SHP77 treated with DMSO at 0.1 percent for 48 hours (cell line): ENCODE measurements around the gene C19orf25.

Experiments used
- DNase-seq: peaks from one replicate; lab custom pipeline; 2025; lab: John Stamatoyannopoulos, UW

Gene C19orf25

DNA sequence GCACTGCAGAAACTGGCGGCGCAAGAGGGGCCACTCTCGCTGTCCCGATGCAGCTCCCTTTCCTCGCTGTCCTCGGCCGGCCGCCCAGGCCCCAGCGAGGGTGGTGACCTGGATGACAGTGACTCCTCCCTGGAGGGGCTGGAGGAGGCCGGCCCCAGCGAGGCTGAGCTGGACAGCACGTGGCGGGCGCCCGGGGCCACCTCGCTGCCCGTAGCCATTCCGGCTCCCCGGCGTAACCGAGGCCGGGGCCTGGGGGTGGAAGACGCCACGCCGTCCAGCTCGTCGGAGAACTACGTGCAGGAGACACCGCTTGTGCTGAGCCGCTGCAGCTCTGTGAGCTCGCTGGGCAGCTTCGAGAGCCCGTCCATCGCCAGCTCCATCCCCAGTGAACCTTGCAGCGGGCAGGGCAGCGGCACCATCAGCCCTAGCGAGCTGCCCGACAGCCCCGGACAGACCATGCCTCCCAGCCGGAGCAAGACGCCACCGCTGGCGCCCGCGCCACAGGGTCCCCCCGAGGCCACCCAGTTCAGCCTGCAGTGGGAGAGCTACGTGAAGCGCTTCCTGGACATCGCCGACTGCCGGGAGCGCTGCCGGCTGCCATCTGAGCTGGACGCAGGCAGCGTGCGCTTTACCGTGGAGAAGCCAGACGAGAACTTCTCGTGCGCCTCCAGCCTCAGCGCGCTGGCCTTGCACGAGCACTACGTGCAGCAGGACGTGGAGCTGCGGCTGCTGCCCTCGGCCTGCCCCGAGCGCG lies 12.4 kb downstream of the C19orf25 start:
- no peak for DNase-seq

DNA sequence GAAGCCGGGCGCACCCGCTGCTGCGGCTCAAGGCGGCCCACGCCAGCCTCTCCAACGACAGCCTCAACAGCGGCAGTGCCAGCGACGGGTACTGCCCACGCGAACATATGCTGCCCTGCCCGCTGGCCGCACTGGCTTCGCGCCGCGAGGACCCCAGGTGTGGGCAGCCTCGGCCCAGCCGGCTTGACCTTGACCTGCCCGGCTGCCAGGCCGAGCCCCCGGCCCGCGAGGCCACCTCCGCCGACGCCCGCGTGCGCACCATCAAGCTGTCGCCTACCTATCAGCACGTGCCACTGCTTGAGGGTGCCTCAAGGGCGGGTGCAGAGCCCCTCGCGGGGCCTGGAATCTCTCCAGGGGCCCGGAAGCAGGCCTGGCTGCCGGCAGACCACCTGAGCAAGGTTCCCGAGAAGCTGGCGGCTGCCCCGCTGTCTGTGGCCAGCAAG lies 13.0 kb downstream of the C19orf25 start:
- DNase-seq: no peak

DNA sequence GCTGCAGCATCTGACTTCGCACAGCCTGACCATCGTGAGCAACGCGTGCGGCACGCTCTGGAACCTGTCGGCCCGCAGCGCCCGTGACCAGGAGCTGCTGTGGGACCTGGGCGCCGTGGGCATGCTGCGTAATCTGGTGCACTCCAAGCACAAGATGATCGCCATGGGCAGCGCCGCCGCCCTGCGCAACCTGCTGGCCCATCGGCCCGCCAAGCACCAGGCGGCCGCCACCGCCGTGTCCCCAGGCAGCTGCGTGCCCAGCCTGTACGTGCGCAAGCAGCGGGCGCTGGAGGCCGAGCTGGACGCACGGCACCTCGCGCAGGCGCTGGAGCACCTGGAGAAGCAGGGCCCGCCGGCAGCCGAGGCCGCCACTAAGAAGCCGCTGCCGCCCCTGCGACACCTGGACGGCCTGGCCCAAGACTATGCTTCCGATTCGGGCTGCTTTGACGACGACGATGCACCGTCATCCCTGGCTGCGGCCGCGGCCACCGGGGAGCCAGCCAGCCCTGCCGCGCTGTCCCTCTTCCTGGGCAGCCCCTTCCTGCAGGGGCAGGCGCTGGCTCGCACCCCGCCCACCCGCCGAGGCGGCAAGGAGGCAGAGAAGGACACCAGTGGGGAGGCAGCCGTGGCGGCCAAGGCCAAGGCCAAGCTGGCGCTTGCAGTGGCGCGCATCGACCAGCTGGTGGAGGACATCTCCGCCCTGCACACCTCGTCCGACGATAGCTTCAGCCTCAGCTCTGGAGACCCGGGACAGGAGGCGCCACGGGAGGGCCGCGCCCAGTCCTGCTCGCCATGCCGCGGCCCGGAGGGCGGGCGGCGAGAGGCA lies 13.6 kb downstream of the C19orf25 start:
- no peak for DNase-seq

DNA sequence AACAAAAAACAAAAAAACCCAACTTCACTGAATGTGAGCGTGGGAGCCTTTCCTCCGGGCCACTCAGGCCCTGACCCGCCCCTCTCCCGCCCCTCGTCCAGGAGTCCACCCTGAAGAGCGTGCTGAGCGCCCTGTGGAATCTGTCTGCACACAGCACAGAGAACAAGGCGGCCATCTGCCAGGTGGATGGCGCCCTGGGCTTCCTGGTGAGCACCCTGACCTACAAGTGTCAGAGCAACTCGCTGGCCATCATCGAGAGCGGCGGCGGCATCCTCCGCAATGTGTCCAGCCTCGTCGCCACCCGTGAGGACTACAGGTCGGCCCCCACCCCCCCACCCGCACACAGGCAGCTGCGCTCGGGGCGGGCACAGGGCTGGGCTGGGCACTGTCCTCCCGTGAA lies 17.2 kb downstream of the C19orf25 start:
- no peak for DNase-seq

DNA sequence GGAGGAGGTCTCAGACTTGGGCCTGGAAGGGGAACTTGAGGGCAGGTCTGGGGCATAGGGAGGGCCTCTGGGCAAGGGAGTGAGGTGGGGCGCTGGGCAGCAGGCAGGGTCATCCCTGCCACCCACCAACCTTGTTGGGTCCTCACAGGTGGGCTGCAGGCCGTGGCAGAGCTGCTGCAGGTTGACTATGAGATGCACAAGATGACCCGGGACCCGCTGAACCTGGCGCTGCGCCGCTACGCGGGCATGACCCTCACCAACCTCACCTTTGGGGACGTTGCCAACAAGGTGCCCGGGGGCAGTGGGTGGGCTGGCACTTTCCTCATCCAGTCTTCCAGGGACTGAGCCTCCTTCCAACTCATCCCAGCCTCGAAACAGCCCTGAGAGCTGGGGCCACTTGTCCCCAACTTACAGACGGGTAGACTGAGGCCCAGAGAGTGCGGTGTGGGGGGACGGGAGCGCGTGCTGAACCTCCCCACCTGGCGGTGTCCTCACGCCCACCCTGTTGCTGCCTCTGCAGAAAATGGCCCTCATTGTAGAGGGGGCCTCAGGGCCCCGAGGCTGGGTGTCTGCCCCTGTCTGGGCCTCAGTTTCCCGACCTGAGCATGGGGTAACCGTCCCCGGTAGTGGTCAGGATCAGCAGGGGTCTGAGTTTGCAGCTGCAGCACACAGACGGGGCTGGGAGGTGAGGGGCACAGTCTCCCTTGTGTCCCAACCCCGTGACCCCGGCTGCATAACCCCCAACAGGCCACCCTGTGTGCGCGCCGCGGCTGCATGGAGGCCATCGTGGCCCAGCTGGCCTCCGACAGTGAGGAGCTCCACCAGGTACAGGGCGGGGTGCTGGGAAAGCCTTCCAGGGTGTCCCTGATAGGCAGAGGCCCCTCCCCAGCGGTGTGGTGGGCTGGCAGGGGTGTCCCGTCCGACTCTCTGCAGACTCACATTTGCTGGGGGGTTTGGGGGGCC lies 18.7 kb downstream of the C19orf25 start:
- no peak for DNase-seq

DNA sequence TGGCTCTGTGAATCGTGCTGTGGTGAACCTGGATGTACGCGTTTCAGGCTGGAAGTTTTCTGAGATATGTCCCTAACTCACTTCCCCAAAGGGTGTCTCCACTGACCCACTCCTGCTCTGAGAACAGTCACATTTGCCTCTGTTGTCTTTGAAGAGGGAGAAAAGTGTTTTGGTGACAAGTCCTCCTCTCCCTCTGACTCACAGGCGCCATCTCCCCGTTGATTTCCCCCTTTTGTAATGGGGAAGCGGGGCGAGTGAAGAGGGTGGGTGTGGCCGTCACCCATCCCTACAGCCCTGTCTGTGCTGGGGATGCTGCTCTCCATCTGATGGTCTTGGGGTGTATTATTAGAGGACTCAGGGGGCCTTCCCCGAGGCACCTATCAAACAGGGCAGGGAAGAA lies 19.5 kb downstream of the C19orf25 start:
- DNase-seq: no peak

DNA sequence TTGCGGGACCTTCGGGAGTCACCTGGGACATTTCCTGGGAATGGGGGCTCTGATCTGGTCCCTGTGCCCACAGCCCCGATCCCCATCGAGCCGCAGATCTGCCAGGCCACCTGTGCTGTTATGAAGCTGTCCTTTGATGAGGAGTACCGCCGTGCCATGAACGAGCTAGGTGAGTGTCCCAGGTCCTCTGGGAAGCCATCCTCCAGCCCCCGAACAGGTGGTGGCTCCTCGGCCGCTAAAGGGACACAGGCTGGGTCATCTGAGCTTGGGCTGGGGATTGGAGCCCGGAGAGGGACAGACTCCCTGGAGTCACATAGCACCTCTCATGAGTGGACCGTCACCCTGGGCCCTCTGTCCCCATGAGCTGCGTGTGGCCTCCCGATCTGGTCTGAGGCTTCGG lies 21.1 kb downstream of the C19orf25 start:
- DNase-seq: no peak

DNA sequence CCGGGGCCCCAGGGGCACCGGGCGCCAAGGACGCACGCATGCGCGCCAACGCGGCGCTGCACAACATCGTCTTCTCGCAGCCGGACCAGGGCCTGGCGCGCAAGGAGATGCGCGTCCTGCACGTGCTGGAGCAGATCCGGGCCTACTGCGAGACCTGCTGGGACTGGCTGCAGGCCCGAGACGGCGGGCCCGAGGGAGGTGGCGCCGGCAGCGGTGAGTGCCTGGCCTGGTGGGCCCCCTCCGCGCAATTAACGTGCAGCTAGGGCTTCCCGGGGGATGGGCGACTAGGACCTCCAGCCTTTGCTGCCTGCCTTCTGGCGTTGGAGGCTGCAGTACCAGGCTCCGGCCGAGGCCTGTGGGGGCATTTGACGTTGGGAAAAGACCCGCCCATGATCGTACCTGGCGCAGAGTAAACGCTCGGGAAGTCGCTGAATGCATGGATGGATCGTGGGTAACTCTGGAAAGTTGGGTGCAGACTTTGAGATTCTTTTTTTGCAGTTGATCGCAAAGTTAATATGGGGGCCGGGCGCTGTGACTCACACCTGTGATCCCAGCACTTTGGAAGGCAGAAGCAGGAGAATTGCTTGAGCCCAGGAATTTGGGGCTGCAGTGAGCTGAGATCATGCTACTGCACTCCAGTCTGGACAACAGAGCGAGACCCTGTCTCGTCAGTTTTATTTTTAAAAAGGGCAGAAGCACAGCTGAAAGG lies 21.8 kb downstream of the C19orf25 start:
- no peak for DNase-seq

DNA sequence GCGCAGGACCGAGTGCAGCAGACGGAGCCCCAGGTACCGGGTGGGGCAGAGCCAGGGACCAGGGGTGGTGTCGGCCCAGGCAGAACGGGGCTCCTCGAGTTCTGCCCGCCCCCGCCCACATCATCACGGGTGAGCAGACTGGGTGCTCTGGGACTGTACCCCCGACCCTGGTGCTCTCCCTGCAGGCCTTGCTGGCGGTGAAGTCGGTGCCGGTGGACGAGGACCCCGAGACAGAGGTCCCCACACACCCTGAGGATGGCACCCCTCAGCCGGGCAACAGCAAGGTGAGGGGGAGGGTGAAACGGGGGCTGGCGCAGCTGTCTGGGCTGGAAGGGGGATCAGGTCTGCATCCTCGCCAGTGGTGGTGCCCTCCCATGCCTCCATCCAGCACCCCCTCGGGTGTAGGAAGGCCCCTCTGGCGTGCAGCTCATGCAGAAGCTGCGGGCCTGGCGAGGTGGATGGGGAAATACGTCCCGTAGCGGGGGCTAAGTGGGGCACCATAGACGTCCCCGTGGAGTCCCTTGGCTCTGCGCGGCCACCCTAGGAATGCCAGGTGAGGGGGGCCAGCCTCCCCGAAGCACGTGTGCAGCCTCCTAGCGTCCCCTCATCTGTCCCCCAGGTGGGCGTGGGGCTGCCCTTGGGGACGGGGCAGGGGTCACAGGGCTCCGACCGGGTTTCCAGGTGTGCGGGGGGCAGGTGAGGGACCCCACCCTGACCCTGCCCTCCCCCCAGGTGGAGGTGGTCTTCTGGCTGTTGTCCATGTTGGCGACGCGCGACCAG lies 22.7 kb downstream of the C19orf25 start:
- no peak for DNase-seq

DNA sequence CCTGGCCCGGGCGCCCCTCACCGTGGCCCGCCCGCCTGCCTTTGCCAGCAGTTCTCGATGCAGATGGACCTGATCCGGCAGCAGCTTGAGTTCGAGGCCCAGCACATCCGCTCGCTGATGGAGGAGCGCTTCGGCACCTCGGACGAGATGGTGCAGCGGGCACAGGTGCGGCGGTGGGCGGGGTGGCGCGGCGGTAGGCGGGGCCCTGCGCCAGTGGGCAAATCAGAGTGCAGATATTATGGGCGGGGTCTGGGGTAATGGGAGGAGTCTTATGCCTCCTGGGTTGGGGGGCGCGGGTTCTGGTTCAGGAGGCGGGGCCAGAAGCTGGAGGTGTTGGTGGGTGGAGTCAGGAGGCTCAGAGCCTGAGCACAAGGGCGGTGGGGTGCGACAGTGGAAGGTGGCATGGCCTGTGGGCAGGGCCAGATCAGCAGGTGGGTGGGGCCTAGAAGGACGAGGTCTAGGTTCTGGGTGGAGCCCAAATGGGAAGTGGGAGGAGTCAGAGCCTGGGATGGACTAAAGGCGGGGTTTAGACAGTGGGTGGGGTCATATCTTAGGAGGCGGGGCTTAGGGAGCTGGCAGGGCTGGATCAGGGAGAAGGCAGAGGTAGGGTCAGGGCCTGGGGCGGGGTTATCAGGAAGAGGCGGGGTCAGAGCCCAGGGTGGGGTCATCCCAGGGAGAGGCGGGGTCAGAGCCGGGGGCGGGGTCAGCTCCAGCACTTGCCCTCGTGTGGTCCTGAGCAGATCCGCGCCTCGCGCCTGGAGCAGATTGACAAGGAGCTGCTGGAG lies 23.5 kb downstream of the C19orf25 start:
- peak; percentile 46 for DNase-seq

DNA sequence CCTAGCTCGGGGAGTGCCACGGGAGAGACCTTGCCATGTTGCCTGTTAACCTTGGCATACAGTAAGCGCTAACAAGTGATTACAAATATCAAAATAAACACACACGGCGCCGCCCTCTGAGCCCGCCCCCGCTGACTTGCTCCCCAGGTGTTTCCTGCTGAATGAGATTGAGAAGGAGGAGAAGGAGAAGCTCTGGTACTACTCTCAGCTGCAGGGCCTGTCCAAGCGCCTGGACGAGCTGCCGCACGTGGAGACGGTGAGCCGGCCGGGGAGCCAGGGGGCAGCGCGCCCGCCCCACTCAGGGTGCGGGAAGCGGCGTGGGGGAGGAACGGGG lies 24.0 kb downstream of the C19orf25 start:
- DNase-seq: no peak

DNA sequence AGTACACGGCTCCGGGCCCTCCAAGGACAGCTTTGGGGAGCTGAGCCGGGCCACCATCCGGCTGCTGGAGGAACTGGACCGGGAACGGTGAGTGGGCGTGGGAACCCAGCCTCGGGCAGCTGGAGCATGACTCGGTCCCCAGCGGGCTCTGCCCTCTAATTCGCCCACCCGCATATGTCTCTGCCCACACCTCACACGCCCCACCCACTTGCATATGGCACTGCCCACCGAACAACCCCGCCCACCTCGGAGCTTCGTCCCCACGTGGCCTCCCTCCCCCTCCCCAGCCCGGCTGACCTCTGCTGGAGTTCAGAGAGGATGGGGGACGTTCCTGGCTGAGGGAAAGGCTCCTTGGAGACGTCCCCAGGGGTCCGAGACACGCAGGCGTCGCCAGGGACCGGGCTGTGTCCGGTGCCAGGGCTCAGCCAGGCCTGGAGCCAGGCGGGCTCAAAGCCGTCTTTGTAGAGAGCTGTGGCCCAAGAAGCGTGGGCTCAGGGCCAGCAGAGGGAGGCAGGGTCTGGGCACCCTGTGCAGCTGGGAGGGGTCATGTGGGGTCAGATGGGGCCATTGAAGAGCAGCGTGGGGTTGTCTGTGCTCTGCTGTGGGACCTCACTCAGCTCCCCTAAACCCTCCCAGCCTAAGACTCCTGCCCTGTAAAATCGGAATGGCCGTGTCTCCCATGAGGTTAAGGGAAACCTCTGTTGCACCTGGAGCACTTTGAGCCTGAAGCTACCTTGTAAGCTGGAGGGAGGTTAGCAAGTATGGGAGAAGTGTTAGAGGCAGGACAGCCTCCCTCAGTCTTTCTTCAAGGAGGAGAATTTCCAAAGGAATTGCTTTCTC lies 25.3 kb downstream of the C19orf25 start:
- DNase-seq: no peak

DNA sequence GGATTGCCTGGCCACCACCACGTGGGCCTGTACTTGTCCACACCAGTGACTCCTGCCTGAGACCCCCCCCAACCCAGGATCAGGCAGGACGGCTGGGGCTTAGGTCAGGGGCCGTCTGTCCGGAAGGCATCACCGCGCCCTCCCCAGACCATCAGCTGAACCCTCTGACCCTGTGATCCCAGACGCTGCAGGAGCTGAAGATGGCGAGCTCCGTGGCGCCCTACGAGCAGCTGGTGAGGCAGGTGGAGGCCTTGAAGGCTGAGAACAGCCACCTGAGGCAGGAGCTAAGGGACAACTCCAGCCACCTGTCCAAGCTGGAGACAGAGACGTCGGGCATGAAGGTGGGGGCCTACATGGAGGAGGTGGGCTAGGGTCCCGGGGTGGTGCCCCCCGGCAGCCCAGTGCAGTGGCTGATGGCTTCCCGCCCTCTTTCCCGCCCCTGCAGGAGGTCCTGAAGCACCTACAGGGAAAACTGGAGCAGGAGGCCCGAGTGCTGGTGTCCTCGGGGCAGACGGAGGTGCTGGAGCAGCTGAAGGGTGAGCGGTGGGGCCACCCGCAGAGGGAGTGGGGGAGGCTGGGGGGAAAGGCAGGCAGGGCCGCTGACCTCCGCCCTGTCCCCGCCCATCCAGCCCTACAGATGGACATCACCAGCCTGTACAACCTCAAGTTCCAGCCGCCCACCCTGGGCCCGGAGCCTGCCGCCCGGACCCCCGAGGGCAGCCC lies 26.1 kb downstream of the C19orf25 start:
- DNase-seq: no peak

DNA sequence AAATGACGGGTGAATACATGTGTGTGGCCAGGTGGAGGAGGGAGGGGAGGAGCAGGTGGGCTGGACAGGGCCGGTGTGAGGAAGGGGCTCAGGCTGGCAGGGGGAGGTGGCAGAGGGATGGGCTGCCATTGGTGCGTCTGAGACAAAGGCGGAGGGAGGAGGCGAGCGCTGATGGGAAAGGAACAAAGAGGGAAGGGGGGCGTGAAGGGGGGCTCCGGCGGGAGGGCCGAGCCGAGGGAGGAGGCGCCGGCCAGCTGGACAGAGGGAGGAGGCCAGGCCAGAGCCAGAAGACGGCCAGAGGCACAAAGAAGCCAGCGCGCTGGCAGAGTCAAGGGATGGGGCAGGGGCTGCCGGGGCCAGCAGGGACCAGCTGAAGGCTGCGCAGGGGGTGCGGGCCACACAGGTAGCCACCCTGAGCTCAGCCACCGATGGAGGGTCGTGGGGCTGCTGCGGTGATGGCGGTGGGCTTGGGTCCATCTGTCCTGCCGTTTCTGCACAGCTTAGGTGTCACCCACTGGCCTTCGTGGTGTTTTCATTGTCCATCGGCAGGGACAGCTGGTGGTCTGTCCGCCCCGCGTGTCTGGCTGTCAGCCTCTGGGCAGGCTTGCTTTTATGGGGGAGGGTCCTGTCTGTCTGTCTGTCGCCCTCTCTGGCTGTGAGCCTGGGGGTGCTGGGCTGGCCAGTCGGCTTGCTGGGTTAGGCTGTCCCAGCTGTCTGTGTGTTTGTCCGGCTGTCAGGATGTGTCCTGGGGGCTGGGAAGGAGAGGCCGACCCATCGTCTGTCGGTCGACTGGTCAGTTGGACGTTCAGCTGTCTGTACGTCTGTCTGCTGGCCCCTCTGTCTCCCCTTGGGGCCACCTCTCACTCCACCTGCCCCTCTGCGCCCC lies 26.9 kb downstream of the C19orf25 start:
- no peak for DNase-seq

DNA sequence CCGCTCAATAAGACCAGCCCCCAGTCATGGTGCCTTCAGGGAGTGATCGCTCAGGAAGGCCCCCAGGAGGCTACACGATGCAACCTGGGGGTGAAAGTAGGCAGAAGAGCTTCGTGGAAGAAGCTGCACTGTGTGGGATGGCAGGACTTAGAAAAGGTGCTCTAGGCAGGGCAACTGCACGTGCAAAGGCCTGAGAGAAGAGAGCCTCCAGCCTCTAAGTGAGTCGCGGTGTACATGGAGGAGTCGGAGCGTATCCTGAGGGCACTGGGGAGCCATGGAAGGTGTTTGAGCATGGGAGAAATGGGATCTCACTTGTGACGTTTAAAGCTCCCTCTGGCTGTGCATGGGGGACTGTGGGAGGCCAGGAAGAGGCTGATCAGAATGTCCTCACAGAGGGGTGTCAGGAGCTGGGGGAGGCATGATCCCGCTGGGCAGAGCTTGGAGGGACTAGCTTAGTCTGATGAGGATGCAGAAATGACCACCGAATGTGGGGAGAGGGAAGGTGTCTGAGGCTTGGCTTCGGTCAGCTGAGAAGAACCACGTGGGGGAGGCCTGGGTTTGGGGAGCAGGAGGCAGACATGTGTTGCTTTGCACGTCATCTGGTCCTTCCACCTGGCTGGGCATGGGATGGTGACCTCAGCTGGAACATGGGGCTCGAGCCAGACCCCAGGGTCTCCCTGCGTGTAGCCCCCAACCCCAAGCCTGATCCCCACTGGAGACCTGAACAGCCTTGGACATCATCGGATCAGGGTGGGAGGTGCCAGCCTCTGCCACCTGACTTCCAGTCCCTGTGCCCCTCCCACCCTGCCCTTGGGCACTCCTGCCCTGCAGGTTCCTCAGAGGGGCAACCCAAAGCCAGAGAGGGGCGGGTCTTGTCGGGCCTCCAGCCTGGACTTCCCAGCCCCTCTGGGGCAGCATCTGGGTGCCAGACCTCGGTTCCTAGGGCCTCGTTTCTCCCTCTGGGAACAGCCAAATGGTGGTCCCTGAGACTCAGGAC lies 28.0 kb downstream of the C19orf25 start:
- no peak for DNase-seq
